GM12891 (cell line): ENCODE results near the gene NEK10.

Source experiments
- PAX5 ChIP-seq: IDR thresholded peaks from 2 replicates; pipeline ENCODE4 v1.6.1; 2011; ENCODE audit warnings: low read length, moderate library complexity, mild to moderate bottlenecking; ENCODE audit not compliant: insufficient read depth, severe bottlenecking
- POLR2A ChIP-seq: IDR thresholded peaks from 2 replicates; pipeline ENCODE4 v1.6.1; 2011; ENCODE audit warnings: low read depth, low read length, control low read depth
- POLR2AphosphoS5 ChIP-seq: IDR thresholded peaks from 2 replicates; pipeline ENCODE4 v1.6.1; 2011; ENCODE audit warnings: low read depth, low read length, control low read depth
- POU2F2 ChIP-seq: IDR thresholded peaks from 2 replicates; pipeline ENCODE4 v1.6.1; 2011; ENCODE audit warnings: low read depth, mild to moderate bottlenecking, control low read depth, low read length, moderate library complexity
- TAF1 ChIP-seq: IDR thresholded peaks from 2 replicates; pipeline ENCODE4 v1.6.1; 2011; ENCODE audit warnings: low read depth, low read length, control low read depth

- TF ChIP-seq POLR2A, result no peak
- no peak for TF ChIP-seq TAF1
- TF ChIP-seq POU2F2, result no peak
- no peak for TF ChIP-seq POLR2AphosphoS5
- no peak for TF ChIP-seq PAX5
Observed at GRCh38 chr3:27220166-27220565, 149.0 kb downstream of the NEK10 start.
